ENCODE measurements around the gene SRPK2.

The SRPK2 gene

GRCh38 chr7:105178928-105179541, 209.7 kb downstream of the SRPK2 start:
- no peak for DNase-seq

- no peak for DNase-seq
Observed at GRCh38 chr7:105178177-105178576, 210.5 kb downstream of the SRPK2 start.

- no peak for DNase-seq
Observed at GRCh38 chr7:105177026-105177425, 211.7 kb downstream of the SRPK2 start.

GRCh38 chr7:105173586-105173985, 215.1 kb downstream of the SRPK2 start:
- no peak for DNase-seq

- no peak for DNase-seq
Observed at GRCh38 chr7:105164751-105165150, 224.0 kb downstream of the SRPK2 start.

- no peak for DNase-seq
Observed at GRCh38 chr7:105163718-105164117, 225.0 kb downstream of the SRPK2 start.

- no peak for DNase-seq
Observed at GRCh38 chr7:105161366-105161765, 227.4 kb downstream of the SRPK2 start.

GRCh38 chr7:105157278-105157677, 231.4 kb downstream of the SRPK2 start:
- no peak for DNase-seq

- DNase-seq, result no peak
Observed at GRCh38 chr7:105156731-105157130, 232.0 kb downstream of the SRPK2 start.

- no peak for DNase-seq
Observed at GRCh38 chr7:105154084-105154483, 234.6 kb downstream of the SRPK2 start.

- DNase-seq, result no peak
Observed at GRCh38 chr7:105153531-105153930, 235.2 kb downstream of the SRPK2 start.

GRCh38 chr7:105151152-105151551, 237.6 kb downstream of the SRPK2 start:
- DNase-seq, result no peak

GRCh38 chr7:105149827-105150226, 238.9 kb downstream of the SRPK2 start:
- no peak for DNase-seq

GRCh38 chr7:105141068-105141467, 247.7 kb downstream of the SRPK2 start:
- DNase-seq, result no peak

- no peak for DNase-seq
Observed at GRCh38 chr7:105139381-105139780, 249.3 kb downstream of the SRPK2 start.

- DNase-seq, result no peak
Observed at GRCh38 chr7:105137898-105138297, 250.8 kb downstream of the SRPK2 start.

GRCh38 chr7:105136221-105136620, 252.5 kb downstream of the SRPK2 start:
- DNase-seq, result no peak

GRCh38 chr7:105133986-105134655, 254.6 kb downstream of the SRPK2 start:
- DNase-seq, result no peak

- DNase-seq, result no peak
Observed at GRCh38 chr7:105133358-105133757, 255.4 kb downstream of the SRPK2 start.

- DNase-seq, result no peak
Observed at GRCh38 chr7:105132835-105133234, 255.9 kb downstream of the SRPK2 start.

GRCh38 chr7:105132335-105132734, 256.4 kb downstream of the SRPK2 start:
- DNase-seq, result no peak

- DNase-seq, result no peak
Observed at GRCh38 chr7:105131890-105132289, 256.8 kb downstream of the SRPK2 start.

- peak; percentile 31 for DNase-seq
Observed at GRCh38 chr7:105131033-105131656, 257.6 kb downstream of the SRPK2 start.

- peak; percentile 14 for DNase-seq
Observed at GRCh38 chr7:105130580-105130979, 258.1 kb downstream of the SRPK2 start.

Measured in MV-4-11 (cell line).